ENCODE measurements around the gene CNOT3.

The CNOT3 gene

GRCh38 chr19:54102421-54103169 is 35.0 kb upstream of the CNOT3 start, which contains the start of gene NDUFA3:
TSS of gene NDUFA3 (plus strand) at chr19:54102855. CDS start at chr19:54102879, 24 bp downstream.
- Histone ChIP-seq H3K9me3 (ENCODE audit: control insufficient read depth in 2 of 2, low read length in 2 of 2) (no peaks in the 10 kb centered on the region), H3K9ac (ENCODE audit: low read depth in 1 of 2, low read length in 2 of 2) (peak within 1 kb of the TSS; percentile 79 to 84), H3K4me3 (ENCODE audit: low read length in 2 of 2) (peak within 1 kb of the TSS; percentile 93 to 100), H3K27me3 (ENCODE audit: control insufficient read depth in 2 of 2, insufficient read depth in 2 of 2, low read length in 2 of 2) (no peaks in the 10 kb centered on the region), H3K27ac (ENCODE audit: low read depth in 2 of 2, low read length in 2 of 2) (peak within 1 kb of the TSS; percentile 46 to 68), H3K36me3 (ENCODE audit: control insufficient read depth in 2 of 2, insufficient read depth in 2 of 2, low read length in 2 of 2) (peaks cover 13 to 23% of the 10 kb centered on the region in 2 donors), H3K4me1 (ENCODE audit: control insufficient read depth in 2 of 2, insufficient read depth in 2 of 2, low read length in 2 of 2) (peaks cover 8 to 12% of the 10 kb centered on the region in 2 donors)

GRCh38 chr19:54104998-54105715 is 32.4 kb upstream of the CNOT3 start:
- Histone ChIP-seq H3K9ac (ENCODE audit: low read depth in 1 of 2, low read length in 2 of 2) (no peak overlapping the region), H3K36me3 (ENCODE audit: control insufficient read depth in 2 of 2, insufficient read depth in 2 of 2, low read length in 2 of 2) (peaks cover 33 to 45% of the 10 kb centered on the region in 2 donors), H3K4me1 (ENCODE audit: control insufficient read depth in 2 of 2, insufficient read depth in 2 of 2, low read length in 2 of 2) (peaks cover 8 to 12% of the 10 kb centered on the region in 2 donors), H3K27me3 (ENCODE audit: control insufficient read depth in 2 of 2, insufficient read depth in 2 of 2, low read length in 2 of 2) (no peaks in the 10 kb centered on the region), H3K4me3 (ENCODE audit: low read length in 2 of 2) (no peak overlapping the region), H3K27ac (ENCODE audit: low read depth in 2 of 2, low read length in 2 of 2) (no peak overlapping the region), H3K9me3 (ENCODE audit: control insufficient read depth in 2 of 2, low read length in 2 of 2) (no peaks in the 10 kb centered on the region)

- Histone ChIP-seq H3K27ac (ENCODE audit: low read depth in 2 of 2, low read length in 2 of 2) (no peak overlapping the region), H3K4me1 (ENCODE audit: control insufficient read depth in 2 of 2, insufficient read depth in 2 of 2, low read length in 2 of 2) (peaks cover 8 to 12% of the 10 kb centered on the region in 2 donors), H3K36me3 (ENCODE audit: control insufficient read depth in 2 of 2, insufficient read depth in 2 of 2, low read length in 2 of 2) (peaks cover 35 to 49% of the 10 kb centered on the region in 2 donors)
Measured at GRCh38 chr19:54105796-54106195, 31.8 kb upstream of the CNOT3 start.

GRCh38 chr19:54106716-54107115 is 30.8 kb upstream of the CNOT3 start:
- Histone ChIP-seq H3K9ac (ENCODE audit: low read depth in 1 of 2, low read length in 2 of 2) (no peak overlapping the region), H3K27me3 (ENCODE audit: control insufficient read depth in 2 of 2, insufficient read depth in 2 of 2, low read length in 2 of 2) (no peaks in the 10 kb centered on the region), H3K9me3 (ENCODE audit: control insufficient read depth in 2 of 2, low read length in 2 of 2) (no peaks in the 10 kb centered on the region), H3K36me3 (ENCODE audit: control insufficient read depth in 2 of 2, insufficient read depth in 2 of 2, low read length in 2 of 2) (peaks cover 39 to 51% of the 10 kb centered on the region in 2 donors), H3K4me1 (ENCODE audit: control insufficient read depth in 2 of 2, insufficient read depth in 2 of 2, low read length in 2 of 2) (peaks cover 8 to 12% of the 10 kb centered on the region in 2 donors), H3K27ac (ENCODE audit: low read depth in 2 of 2, low read length in 2 of 2) (no peak overlapping the region), H3K4me3 (ENCODE audit: low read length in 2 of 2) (no peak overlapping the region)

More at GRCh38 chr19:54105796-54106195, 31.8 kb upstream of the CNOT3 start:
- no peaks in the 10 kb centered on the region for H3K27me3 ChIP-seq (ENCODE audit: control insufficient read depth in 2 of 2, insufficient read depth in 2 of 2, low read length in 2 of 2)
- no peaks in the 10 kb centered on the region for H3K9me3 ChIP-seq (ENCODE audit: control insufficient read depth in 2 of 2, low read length in 2 of 2)
- H3K4me3 ChIP-seq (ENCODE audit: low read length in 2 of 2): no peak overlapping the region
- H3K9ac ChIP-seq (ENCODE audit: low read depth in 1 of 2, low read length in 2 of 2): no peak overlapping the region

GRCh38 chr19:54107876-54108490 is 29.6 kb upstream of the CNOT3 start:
- H3K9ac ChIP-seq (ENCODE audit: low read depth in 1 of 2, low read length in 2 of 2): no peak overlapping the region
- peaks cover 4 to 5% of the 10 kb centered on the region in 2 donors for H3K4me1 ChIP-seq (ENCODE audit: control insufficient read depth in 2 of 2, insufficient read depth in 2 of 2, low read length in 2 of 2)
- no peak overlapping the region for H3K27ac ChIP-seq (ENCODE audit: low read depth in 2 of 2, low read length in 2 of 2)
- H3K4me3 ChIP-seq (ENCODE audit: low read length in 2 of 2): no peak overlapping the region
- H3K9me3 ChIP-seq (ENCODE audit: control insufficient read depth in 2 of 2, low read length in 2 of 2): no peaks in the 10 kb centered on the region
- H3K27me3 ChIP-seq (ENCODE audit: control insufficient read depth in 2 of 2, insufficient read depth in 2 of 2, low read length in 2 of 2): no peaks in the 10 kb centered on the region
- peaks cover 39 to 51% of the 10 kb centered on the region in 2 donors for H3K36me3 ChIP-seq (ENCODE audit: control insufficient read depth in 2 of 2, insufficient read depth in 2 of 2, low read length in 2 of 2)

GRCh38 chr19:54108496-54108895 is 29.1 kb upstream of the CNOT3 start:
- H3K4me1 ChIP-seq (ENCODE audit: control insufficient read depth in 2 of 2, insufficient read depth in 2 of 2, low read length in 2 of 2): peaks cover under 1% of the 10 kb centered on the region in 2 donors
- peaks cover 42 to 53% of the 10 kb centered on the region in 2 donors for H3K36me3 ChIP-seq (ENCODE audit: control insufficient read depth in 2 of 2, insufficient read depth in 2 of 2, low read length in 2 of 2)
- H3K27me3 ChIP-seq (ENCODE audit: control insufficient read depth in 2 of 2, insufficient read depth in 2 of 2, low read length in 2 of 2): no peaks in the 10 kb centered on the region
- no peaks in the 10 kb centered on the region for H3K9me3 ChIP-seq (ENCODE audit: control insufficient read depth in 2 of 2, low read length in 2 of 2)
- H3K27ac ChIP-seq (ENCODE audit: low read depth in 2 of 2, low read length in 2 of 2): no peak overlapping the region
- no peak overlapping the region for H3K4me3 ChIP-seq (ENCODE audit: low read length in 2 of 2)
- no peak overlapping the region for H3K9ac ChIP-seq (ENCODE audit: low read depth in 1 of 2, low read length in 2 of 2)

GRCh38 chr19:54109651-54110050 is 27.9 kb upstream of the CNOT3 start:
- peaks cover 42 to 53% of the 10 kb centered on the region in 2 donors for H3K36me3 ChIP-seq (ENCODE audit: control insufficient read depth in 2 of 2, insufficient read depth in 2 of 2, low read length in 2 of 2)
- H3K9ac ChIP-seq (ENCODE audit: low read depth in 1 of 2, low read length in 2 of 2): no peak overlapping the region
- no peak overlapping the region for H3K27ac ChIP-seq (ENCODE audit: low read depth in 2 of 2, low read length in 2 of 2)
- no peaks in the 10 kb centered on the region for H3K27me3 ChIP-seq (ENCODE audit: control insufficient read depth in 2 of 2, insufficient read depth in 2 of 2, low read length in 2 of 2)
- no peak overlapping the region for H3K4me3 ChIP-seq (ENCODE audit: low read length in 2 of 2)
- peaks cover 8% of the 10 kb centered on the region in 2 donors for H3K4me1 ChIP-seq (ENCODE audit: control insufficient read depth in 2 of 2, insufficient read depth in 2 of 2, low read length in 2 of 2)
- H3K9me3 ChIP-seq (ENCODE audit: control insufficient read depth in 2 of 2, low read length in 2 of 2): no peaks in the 10 kb centered on the region

GRCh38 chr19:54114340-54115108 is 23.0 kb upstream of the CNOT3 start:
- Histone ChIP-seq H3K9me3 (ENCODE audit: control insufficient read depth in 2 of 2, low read length in 2 of 2) (no peaks in the 10 kb centered on the region), H3K36me3 (ENCODE audit: control insufficient read depth in 2 of 2, insufficient read depth in 2 of 2, low read length in 2 of 2) (peaks cover 16 to 19% of the 10 kb centered on the region in 2 donors), H3K27ac (ENCODE audit: low read depth in 2 of 2, low read length in 2 of 2) (peak overlapping the region; percentile 19 to 94), H3K27me3 (ENCODE audit: control insufficient read depth in 2 of 2, insufficient read depth in 2 of 2, low read length in 2 of 2) (no peaks in the 10 kb centered on the region), H3K4me3 (ENCODE audit: low read length in 2 of 2) (peak overlapping the region; percentile 94), H3K9ac (ENCODE audit: low read depth in 1 of 2, low read length in 2 of 2) (peak overlapping the region; percentile 88 to 95), H3K4me1 (ENCODE audit: control insufficient read depth in 2 of 2, insufficient read depth in 2 of 2, low read length in 2 of 2) (peaks cover 14 to 18% of the 10 kb centered on the region in 2 donors)

GRCh38 chr19:54115109-54116063 is 22.2 kb upstream of the CNOT3 start, which contains the start of the genes PRPF31 and TFPT:
TSS of gene PRPF31 (plus strand) at chr19:54115754. CDS start at chr19:54118279, 2,525 bp downstream.
TSS of gene TFPT (minus strand) at chr19:54115657. CDS start at chr19:54115269, 388 bp downstream.
- Histone ChIP-seq H3K9me3 (ENCODE audit: control insufficient read depth in 2 of 2, low read length in 2 of 2) (no peaks in the 10 kb centered on the region), H3K27ac (ENCODE audit: low read depth in 2 of 2, low read length in 2 of 2) (peak within 1 kb of the TSS; percentile 90 to 94), H3K27me3 (ENCODE audit: control insufficient read depth in 2 of 2, insufficient read depth in 2 of 2, low read length in 2 of 2) (no peaks in the 10 kb centered on the region), H3K4me3 (ENCODE audit: low read length in 2 of 2) (peak within 1 kb of the TSS; percentile 94), H3K4me1 (ENCODE audit: control insufficient read depth in 2 of 2, insufficient read depth in 2 of 2, low read length in 2 of 2) (peaks cover 14 to 18% of the 10 kb centered on the region in 2 donors), H3K9ac (ENCODE audit: low read depth in 1 of 2, low read length in 2 of 2) (peak within 1 kb of the TSS; percentile 88 to 95), H3K36me3 (ENCODE audit: control insufficient read depth in 2 of 2, insufficient read depth in 2 of 2, low read length in 2 of 2) (peaks cover 14 to 18% of the 10 kb centered on the region in 2 donors)
